GDM1 (cell line): ENCODE data around the gene SAYSD1.
"Not testable (repeated sequence)": the region's sequence is repeated elsewhere in the genome, so short reads cannot be mapped to it uniquely, and the experiment has no call there.

Source experiments
- DNase-seq: peaks from one replicate; lab custom pipeline; 2025; lab: John Stamatoyannopoulos, UW

SAYSD1 gene

GRCh38 chr6:39114704-39115599, at the start of gene SAYSD1:
TSS of gene SAYSD1 (minus strand) at chr6:39115186. CDS start at chr6:39115089, 97 bp downstream.
- peak; percentile 94 for DNase-seq

GRCh38 chr6:39157511-39157910, 42.5 kb upstream of the SAYSD1 start:
- no peak for DNase-seq

- DNase-seq = no peak
Measured at GRCh38 chr6:39156801-39157200, 41.8 kb upstream of the SAYSD1 start.

- DNase-seq = no peak
Measured at GRCh38 chr6:39154705-39155104, 39.7 kb upstream of the SAYSD1 start.

GRCh38 chr6:39153766-39154397, 38.9 kb upstream of the SAYSD1 start:
- no peak for DNase-seq

GRCh38 chr6:39152262-39152661, 37.3 kb upstream of the SAYSD1 start:
- no peak for DNase-seq

GRCh38 chr6:39151211-39151610, 36.2 kb upstream of the SAYSD1 start:
- no peak for DNase-seq

- no peak for DNase-seq
Measured at GRCh38 chr6:39144481-39145173, 29.6 kb upstream of the SAYSD1 start.

GRCh38 chr6:39143238-39143930, 28.4 kb upstream of the SAYSD1 start:
- no peak for DNase-seq

- no peak for DNase-seq
Measured at GRCh38 chr6:39140556-39141167, 25.7 kb upstream of the SAYSD1 start.

- peak; percentile 2 for DNase-seq
Measured at GRCh38 chr6:39137245-39137644, 22.3 kb upstream of the SAYSD1 start.

- DNase-seq = not testable (repeated sequence)
Measured at GRCh38 chr6:39136207-39136606, 21.2 kb upstream of the SAYSD1 start.

- DNase-seq = not testable (repeated sequence)
Measured at GRCh38 chr6:39134761-39135160, 19.8 kb upstream of the SAYSD1 start.

GRCh38 chr6:39130691-39131090, 15.7 kb upstream of the SAYSD1 start:
- no peak for DNase-seq

- DNase-seq = no peak
Measured at GRCh38 chr6:39128832-39129231, 13.8 kb upstream of the SAYSD1 start.

- DNase-seq = no peak
Measured at GRCh38 chr6:39128106-39128505, 13.1 kb upstream of the SAYSD1 start.

- DNase-seq = no peak
Measured at GRCh38 chr6:39124114-39124513, 9.1 kb upstream of the SAYSD1 start.

GRCh38 chr6:39118921-39119320, 3.9 kb upstream of the SAYSD1 start:
- no peak for DNase-seq

- no peak for DNase-seq
Measured at GRCh38 chr6:39114388-39114703, 640 bp downstream of the SAYSD1 start.

- DNase-seq = no peak
Measured at GRCh38 chr6:39113788-39114187, 1.2 kb downstream of the SAYSD1 start.

GRCh38 chr6:39111280-39111679, 3.7 kb downstream of the SAYSD1 start:
- DNase-seq = no peak
